IPS-NIHi7 (cell line): ENCODE measurements around the gene COL26A1.

Experiments used
- DNase-seq: peaks from one replicate; pipeline ENCODE4 v3.0.0; 2012; ENCODE audit warnings: mixed read lengths; ENCODE audit errors: extremely low spot score

COL26A1 gene

GRCh38 chr7:101575168-101575567 is 212.5 kb downstream of the COL26A1 start:
- peak; percentile 49 for DNase-seq

DNA sequence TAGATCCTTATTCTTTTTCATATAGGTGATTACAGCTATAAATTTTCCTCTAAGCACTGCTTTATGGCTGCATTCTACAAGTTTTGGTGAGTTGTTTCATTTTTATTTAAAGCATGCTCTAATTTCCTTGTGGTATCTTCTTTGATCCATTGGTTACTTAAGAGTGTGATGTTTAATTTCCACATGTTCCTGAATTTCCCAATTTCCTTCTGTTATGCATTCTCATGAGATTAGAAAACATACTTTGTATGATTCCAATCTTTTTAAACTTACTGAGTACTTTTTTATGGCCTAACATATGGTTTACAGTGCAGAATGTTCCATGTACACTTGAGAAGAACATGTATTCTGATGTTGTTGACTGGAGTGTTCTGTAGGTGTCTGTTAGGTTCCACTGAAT is 213.0 kb downstream of the COL26A1 start:
- DNase-seq = no peak

DNA sequence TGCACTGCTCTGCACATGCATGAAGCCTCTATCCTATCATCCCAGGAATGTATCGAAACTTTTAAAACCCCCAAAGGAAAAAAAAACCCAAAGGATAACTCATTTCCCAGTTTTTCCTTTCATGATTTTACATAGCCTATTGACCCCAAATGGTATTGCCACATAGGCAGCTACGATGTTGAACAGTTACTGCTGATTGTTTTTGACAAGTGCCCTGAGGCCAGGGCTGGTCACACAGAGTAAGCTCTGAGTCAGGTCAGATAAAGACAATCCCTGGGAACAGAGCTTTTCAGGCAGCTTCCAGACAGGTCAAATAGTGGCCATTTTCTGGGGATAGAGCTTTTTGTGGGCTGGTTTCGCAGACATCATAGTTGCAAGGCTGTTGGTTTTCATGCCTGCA is 214.3 kb downstream of the COL26A1 start:
- peak; percentile 10 for DNase-seq

- no peak for DNase-seq
Measured at GRCh38 chr7:101578552-101578951, 215.9 kb downstream of the COL26A1 start.

GRCh38 chr7:101580596-101580995 is 217.9 kb downstream of the COL26A1 start:
- peak; percentile 7 for DNase-seq

GRCh38 chr7:101581891-101582290 is 219.2 kb downstream of the COL26A1 start:
- no peak for DNase-seq

- no peak for DNase-seq
Measured at GRCh38 chr7:101582971-101583370, 220.3 kb downstream of the COL26A1 start.

GRCh38 chr7:101586078-101586905 is 223.6 kb downstream of the COL26A1 start:
- DNase-seq = peak; percentile 65

DNA sequence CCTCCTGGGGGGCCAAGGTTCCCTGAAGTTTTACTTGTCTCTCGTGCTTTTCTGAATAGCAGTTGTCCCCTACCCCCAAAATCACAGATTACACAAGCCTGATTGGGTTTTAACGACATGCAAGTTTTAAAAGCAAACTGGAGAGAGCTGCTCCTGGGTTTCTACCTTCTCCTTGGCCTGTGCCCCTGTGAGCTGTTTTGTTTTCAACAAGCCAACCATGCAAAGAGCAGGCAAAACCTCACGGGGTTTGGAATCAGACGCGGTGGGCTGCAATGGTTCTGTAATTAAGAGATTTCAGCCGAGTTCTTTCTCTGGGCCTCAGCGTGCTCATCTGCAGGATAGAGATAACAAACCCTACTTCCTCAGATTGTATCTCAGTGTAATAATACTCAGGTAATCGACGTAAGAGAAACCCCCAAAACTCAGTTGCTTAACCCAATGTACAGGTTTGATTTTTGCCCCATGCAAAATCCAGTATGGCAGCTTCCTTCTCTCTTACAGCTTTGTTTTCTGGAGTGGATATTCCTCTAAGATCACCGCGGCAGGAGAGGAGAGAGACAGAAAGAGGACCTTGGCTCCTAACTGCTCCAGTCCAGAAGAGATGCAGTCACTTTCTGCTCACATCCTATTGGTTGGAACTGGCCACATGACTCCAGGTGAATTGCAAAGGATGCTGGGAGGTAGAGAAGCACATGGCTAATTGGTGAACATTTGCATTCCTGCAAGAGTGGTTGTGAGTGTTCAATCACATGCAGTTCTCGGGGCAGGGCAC is 224.4 kb downstream of the COL26A1 start:
- peak; percentile 3 for DNase-seq

GRCh38 chr7:101588131-101588935 is 225.7 kb downstream of the COL26A1 start:
- DNase-seq = peak; percentile 7

DNA sequence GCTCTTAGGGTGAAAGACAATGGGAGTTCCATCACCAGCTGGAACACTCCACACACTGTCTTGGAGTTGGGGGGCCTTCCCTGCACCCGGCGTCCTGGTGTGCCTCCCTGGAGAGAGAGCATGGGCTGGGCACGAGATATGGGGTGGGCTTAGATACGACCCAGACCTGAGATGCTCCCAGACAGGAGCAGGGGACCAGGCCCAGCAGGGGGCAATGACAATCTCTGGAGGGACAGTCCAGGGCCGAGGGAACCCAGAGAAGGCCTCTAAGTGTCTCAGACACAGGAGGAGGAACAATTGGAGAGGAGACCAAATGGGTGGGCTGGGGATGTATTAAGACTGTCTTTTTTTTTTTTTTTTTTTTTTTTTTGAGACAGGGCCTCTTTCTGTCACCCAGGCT is 226.4 kb downstream of the COL26A1 start:
- no peak for DNase-seq

DNA sequence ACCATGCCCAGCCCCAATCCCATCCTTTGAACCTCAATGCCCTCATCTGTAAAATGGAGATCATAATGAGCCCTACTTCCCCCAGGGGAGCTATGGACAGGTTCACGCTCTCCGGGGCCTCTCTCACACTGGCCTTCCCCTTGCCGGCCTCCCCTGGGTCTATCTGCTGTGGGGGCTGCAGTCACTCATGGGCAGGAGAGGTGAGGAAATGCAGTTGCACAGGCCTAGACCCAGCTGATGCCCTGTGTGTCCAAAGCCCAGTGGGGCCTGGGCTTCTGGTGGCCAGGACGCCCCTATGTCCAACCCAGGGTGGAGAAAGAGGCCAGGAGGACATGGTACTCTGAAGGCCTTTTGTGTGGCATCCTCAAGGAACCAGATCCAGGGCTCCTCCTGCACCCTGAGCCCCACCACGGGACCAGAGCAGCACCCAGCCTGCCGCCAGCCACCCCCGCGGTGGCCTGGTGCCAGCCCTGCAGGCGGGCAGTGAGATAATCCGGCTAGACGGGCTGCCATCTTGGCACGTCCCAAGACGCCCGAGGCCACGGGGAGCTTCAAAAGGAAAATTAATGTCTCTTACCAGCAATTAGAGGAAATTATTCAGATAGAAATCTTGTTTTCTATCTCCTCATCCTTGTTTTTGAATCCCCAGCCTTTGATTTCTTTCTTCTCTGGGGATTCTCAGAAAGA is 227.4 kb downstream of the COL26A1 start:
- peak; percentile 5 for DNase-seq

DNA sequence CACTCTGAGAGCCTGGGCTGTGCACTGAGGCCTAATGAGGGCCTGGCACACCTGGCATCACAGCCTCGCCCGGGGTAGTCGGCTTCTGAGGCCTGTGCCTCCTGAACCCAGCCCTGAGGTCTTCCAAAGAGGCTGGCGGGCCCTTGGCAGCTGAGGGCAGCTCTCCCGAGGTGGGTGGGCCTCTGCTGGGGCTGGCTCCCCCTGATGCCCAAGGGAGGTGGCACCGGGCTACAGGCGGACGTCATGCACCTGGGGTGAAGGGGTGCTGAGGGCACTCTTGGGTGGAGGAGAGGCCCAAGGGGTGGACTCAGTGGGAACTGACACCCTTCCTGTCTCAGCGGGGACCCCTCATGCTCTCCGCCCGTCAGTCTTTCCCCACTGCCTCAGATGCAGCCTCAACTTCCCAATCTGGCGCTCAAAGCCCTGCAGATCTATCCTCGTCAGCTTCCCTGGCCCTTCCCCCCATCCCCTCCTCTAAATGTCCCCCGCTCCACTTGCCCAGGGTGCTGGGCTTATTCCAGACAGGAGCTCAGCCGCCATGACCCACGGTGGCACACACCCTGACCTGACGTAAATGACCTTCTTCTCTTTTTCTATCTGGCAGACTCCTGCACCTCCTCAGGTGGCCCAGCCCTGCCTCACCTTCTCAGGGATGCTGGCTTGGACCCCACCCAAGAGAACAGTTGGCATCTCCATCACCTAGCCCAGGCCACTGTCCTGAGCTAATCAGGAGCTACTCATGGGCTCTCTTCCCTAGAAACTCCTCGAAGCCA is 228.2 kb downstream of the COL26A1 start:
- peak; percentile 7 for DNase-seq

DNA sequence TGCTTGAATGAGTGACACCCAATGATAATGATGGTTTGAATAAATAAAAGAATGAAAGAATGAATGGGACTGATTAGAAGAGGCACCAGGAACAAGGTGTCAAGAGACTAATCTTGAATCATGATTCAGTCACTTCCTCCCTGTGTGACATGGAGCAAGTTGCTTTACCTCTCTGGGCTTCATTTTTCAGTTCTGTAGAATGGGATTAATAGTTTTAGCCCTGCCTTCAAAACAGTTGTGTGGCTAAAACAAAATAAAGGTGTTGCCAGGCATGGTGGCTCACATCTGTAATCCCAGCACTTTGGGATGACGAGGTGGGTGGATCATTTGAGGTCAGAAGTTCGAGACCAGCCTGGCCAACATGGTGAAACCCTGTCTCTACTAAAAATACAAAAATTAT is 228.8 kb downstream of the COL26A1 start:
- no peak for DNase-seq

DNA sequence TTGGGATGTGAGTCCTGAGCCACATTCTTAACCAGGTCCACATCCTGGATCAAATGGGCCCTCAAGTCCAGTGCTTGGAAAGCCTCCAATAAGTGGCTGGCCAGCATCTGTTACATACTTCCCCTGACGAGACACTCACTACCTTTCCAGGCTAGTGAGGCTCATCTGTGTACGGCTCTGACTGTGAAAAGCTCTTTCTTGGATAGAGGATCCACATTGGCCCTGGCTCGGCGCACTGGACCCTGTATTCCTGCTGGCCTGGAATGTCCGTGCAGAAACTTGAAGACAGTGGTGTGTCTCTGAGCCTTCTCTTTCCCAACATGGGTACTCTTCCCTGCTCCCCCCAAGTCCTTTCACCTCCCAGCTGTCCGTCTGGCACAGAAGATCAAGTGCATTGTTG is 230.9 kb downstream of the COL26A1 start:
- no peak for DNase-seq

- no peak for DNase-seq
Measured at GRCh38 chr7:101594790-101595189, 232.1 kb downstream of the COL26A1 start.

DNA sequence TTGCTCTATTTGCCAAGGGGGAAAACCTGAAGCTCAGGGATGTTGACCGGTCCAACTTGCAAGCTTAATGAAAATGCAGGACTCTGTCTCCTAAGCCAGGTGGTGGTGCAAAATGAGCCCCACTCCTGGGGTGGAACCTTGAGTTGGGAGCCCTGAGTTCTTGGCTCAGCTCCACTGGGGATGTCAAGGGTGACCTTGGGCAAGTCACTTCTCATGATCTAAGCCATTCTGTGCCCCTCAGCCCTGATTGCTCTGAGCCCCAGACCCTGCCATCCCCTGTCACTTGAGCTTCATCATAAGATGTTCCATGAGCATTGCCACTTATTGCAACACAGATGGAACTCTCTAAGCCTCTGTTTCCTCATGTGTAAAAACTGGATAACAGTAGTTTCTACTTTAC is 232.6 kb downstream of the COL26A1 start:
- no peak for DNase-seq

GRCh38 chr7:101595766-101596537 is 233.3 kb downstream of the COL26A1 start:
- DNase-seq = no peak

DNA sequence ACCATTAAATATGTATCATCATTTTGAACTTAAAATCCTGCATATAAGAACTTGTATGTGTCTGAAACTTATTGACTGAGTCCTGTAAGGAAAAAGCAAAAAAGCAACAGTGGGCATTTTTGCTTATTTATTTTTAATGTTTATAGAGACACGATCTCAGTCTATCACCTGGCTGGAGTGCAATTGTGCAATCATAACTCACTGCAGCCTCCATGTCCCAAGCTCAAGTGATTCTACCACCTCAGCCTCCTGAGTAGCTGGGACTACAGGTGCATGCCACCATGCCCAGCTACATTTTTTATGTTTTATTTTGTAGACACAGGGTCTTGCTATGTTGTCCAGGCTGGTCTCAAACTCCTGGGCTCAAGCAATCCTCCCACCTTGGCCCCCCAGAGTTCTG is 234.2 kb downstream of the COL26A1 start:
- no peak for DNase-seq

GRCh38 chr7:101597941-101598340 is 235.3 kb downstream of the COL26A1 start:
- no peak for DNase-seq
